T-helper 22 cell (primary cell): ENCODE measurements around the gene RNF152.

Experiments
- DNase-seq: peaks from one replicate; pipeline ENCODE4 v3.0.0-alpha.2; 2020; ENCODE audit warnings: low read depth

RNF152 gene

GRCh38 chr18:61853855-61854254 is 39.0 kb downstream of the RNF152 start:
- DNase-seq, result no peak

DNA sequence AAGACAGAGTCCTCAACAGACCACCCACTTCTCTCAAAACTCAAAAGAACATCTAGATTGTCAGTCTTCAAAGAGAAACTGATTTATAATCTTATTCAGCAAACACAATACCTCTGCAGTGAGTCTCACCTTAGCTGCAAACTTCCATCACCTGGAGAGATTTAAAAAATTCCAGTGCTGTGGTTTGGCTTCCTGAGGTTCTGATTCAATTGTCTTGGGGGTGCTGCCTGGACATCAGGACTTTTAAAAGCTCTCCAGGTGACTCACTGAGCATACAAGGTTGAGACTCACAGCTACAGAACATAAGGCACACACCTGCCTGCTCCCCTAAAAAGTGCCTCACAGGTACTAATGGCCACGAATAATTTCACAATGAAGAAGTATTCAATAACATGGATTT is 40.3 kb downstream of the RNF152 start:
- no peak for DNase-seq

- no peak for DNase-seq
These were observed 40.8 kb downstream of the RNF152 start for GRCh38 chr18:61851940-61852451.

DNA sequence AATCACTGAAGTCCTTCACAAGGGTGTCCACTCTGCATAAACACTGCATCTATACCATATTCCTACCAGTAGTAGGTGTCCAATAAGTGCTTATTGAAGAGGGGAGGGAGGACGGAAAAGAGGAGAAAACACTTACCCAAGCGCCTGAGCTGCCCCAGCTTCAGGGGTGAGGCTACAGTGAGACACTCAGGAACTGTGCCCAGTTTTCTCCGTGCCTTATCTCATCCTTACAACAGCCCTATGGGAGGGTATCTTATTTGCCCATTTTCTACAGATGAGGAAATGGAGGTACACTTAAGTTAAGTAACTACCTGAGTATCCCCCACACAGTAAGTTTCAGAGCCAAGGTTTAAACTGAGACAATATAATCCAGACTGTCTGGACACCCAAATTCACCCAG is 41.5 kb downstream of the RNF152 start:
- DNase-seq, result no peak

DNA sequence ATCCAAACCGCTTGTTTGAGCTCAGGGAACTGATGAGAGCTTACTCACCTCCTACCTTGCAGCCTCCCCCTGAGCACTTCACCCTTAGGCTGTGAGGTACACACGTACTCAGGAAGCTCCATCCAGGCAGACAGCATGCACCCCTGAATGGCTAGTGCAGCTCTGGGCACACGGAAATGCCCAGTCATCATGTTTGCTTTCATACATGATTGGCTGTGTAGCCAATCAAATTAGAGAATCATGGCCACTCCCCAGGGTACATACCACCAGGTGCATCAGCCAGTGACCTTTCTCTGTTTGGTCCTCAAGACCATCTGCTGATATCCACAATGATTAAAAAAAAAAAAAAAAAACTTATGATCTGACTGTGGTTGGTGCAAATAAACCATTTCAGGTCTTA is 42.1 kb downstream of the RNF152 start:
- DNase-seq, result no peak

- DNase-seq, result no peak
These were observed 45.5 kb downstream of the RNF152 start for GRCh38 chr18:61847164-61847791.

- no peak for DNase-seq
These were observed 47.6 kb downstream of the RNF152 start for GRCh38 chr18:61845197-61845596.

DNA sequence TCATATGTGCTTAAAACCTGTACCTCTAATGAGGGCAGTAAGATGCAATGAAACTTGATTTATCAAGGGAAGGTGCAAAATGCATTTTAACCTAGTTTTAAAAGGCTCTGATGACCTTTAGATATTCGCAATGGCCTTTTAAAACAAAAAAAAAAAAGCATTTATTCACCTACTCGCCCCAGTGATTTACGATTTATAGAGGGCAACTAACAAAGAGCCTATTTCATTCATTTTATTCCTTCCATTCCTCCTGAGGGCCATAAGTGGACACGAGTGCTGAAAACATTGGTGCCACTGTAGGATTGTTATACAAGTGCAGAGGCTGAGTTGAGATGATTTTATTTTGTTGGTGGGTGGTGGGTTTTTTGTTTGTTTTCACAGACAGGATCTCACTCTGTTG is 48.1 kb downstream of the RNF152 start:
- no peak for DNase-seq

DNA sequence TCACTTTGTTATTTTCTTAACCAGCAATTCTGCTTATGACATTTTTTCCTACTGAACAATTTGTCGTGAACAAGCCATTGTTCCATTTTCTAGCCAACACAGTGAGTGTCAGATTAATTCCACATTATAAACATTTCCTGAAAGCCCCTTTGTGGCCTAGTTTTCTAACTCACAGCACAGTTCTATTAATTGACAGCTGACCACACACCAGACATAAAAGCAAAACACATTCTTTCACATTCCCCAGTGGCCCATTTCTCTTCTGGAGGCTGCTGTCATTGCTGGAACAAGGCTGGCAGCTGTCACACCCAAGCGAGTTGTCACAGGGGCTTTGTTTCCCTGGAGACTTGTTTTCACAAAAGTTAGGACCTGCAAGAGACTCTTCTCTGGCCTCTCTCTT is 50.7 kb downstream of the RNF152 start:
- no peak for DNase-seq

DNA sequence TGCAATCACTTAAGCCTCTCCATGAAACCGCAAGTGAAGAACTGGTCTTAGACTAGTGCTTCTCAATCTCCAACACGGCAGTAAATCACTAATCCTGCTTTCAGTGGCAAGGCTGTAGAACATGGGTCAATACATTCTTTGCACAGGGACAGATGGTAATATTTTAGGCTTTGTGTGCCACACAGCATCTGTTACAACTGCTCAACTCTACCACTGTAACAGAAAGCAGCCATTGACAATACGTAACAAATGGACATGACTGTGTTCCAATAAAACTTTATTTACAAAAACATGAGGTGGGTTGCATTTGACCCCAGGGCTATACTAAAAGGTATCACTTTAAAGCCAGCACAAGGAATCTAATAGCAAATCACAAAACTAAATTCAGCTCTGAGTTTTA is 51.1 kb downstream of the RNF152 start:
- no peak for DNase-seq

GRCh38 chr18:61840324-61840723 is 52.5 kb downstream of the RNF152 start:
- no peak for DNase-seq

DNA sequence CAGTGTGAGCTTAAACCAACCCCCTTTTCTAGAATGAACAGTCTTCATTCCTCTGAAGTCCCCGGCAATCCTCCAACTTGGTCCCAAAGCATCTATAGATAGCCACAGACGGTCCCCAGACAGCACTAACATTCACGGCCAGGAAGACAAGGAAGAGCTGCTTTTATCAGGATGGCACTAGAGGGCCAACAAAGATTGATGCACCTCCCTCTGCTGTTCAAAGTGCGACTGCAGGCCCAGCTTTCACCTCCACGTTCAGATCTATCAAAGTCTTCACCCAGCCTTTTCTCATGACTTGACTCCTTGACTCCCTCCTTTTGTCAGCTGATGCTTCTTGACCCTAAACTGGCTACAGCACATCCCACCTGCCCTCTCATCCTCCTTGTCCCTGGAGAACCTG is 54.3 kb downstream of the RNF152 start:
- no peak for DNase-seq

- DNase-seq, result no peak
These were observed 58.8 kb downstream of the RNF152 start for GRCh38 chr18:61833978-61834377.

GRCh38 chr18:61833387-61833786 is 59.4 kb downstream of the RNF152 start:
- no peak for DNase-seq

DNA sequence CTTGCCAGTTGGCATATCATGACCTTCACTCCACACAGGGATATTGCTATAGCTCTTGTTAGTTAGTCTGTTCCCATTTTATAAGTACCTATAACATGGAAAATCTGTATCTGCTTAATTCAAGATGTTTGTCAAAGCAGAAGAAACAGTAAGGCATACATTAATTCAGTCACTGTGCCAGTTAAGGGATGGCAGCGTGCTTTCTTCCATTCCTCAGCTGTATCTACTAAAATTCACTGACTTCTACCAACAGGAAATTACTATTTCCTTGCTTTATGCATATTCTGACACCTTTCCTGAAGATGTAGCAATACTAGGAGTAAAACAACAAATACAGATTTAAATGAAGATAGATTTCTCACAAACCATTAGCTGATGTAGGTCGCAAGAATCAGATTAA is 59.9 kb downstream of the RNF152 start:
- no peak for DNase-seq

DNA sequence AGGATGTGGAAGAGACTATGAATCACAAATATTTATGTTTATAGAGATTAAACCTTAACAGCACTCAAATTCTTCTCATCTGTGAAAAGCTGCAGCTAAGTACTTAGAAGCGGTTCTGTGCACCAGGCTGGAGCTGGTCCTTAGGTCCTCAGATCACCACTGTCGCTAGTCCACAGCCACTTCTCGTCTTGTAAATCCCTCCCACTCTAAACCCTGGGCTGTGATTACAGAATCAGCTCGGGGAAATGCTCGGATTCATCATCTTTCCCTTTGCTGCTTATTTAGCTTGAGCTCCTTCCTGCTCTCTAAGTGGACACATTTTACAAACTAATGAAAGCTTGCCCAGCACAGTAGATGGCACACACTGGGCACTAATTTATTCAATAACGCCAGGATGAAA is 61.7 kb downstream of the RNF152 start:
- DNase-seq, result no peak

DNA sequence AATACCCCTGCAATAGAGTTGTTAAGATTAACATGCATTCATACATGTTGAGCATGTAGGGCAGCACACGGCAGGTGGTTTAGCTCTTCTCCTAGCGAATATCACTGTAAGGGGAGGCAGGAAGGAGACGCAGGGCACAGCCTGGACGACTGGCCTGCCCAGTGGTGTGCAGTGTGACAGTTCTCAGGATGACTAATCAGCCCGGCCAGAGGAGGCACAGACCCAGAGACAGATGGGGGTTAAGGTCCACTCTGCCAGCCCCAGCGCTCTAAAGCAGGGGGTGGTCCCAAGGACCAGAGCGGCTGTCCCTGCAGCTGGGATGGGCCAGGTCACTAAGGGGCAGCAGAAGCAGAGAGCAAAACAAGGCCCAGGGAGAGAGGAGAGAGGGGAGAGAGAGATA is 63.7 kb downstream of the RNF152 start:
- DNase-seq, result no peak

DNA sequence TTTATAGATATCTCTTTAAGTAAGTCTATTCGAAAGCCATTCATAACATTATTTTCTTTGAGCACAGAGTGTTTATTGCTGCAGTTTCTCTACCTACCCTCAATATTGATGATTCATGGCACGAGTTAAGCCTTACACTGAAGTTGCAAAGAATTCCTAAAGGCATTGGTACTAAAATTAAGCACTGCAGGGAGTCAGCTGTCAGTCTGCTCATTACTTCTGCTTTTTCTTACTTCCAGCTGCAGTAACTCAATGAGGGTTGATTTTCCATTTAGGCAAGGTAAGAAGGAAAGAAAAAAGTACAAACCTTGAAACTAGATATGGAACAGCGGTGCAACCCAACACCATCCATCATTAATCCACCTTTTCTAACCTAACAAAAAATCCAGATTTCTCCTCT is 65.2 kb downstream of the RNF152 start:
- no peak for DNase-seq

GRCh38 chr18:61825386-61825785 is 67.4 kb downstream of the RNF152 start:
- DNase-seq, result no peak

- no peak for DNase-seq
These were observed 68.0 kb downstream of the RNF152 start for GRCh38 chr18:61824733-61825363.

DNA sequence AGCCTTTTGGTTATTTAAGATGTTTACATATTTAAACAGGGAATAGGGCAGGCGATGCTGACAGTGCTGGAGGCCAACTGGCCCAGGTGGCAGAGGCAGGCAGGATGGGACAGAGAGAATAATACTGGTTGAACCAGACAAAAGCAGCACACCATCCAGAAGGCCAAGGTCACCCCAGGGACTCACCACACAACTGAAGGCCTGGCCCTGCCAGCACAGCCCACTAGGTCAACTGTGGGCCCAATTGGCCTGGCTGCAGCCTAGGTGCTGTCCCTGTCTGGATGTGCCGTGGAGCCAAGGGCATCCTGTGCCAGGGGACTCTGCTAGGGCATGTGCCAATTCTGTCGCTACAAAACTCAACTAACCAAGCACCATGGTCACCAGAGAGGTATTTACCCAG is 69.2 kb downstream of the RNF152 start:
- DNase-seq, result no peak

- no peak for DNase-seq
These were observed 69.9 kb downstream of the RNF152 start for GRCh38 chr18:61822879-61823278.

- no peak for DNase-seq
These were observed 71.1 kb downstream of the RNF152 start for GRCh38 chr18:61821748-61822147.

DNA sequence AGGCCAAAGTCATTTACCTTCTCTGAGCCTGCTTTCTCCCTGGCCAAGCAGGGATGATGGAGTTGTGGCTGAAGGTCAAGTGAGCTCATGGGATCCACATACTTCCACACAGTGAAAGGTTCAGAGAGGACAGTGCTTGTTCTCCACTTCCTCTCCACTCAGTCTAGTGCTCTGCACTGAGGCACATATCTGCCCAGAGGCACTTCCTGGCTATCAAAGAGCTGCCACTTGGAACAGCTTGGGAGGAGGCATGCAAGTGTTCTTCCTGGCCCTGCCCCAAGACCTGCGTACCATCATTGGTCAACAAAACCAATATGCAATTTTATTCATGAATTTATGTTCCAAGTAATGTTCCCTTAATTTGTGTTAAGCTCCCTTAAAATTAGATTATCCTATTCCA is 71.9 kb downstream of the RNF152 start:
- no peak for DNase-seq
